HEK293T (cell line): ENCODE results near the gene SLK.

Experiments
- CTCF ChIA-PET: fragments of 350-600 bp; formaldehyde crosslinking; extraction: SDS; loops from one replicate; lab custom pipeline; 2021; ENCODE audit warnings: antibody characterized with exemption, inconsistent platforms; lab: Yijun Ruan, JAX
- POLR2A ChIA-PET: fragments of 350-600 bp; formaldehyde crosslinking; extraction: SDS; loops from one replicate; lab custom pipeline; 2020; ENCODE audit warnings: antibody characterized with exemption, inconsistent platforms; lab: Yijun Ruan, JAX
- DNase-seq: peaks from one replicate; pipeline ENCODE4 v3.0.0; 2012; ENCODE audit warnings: mixed read lengths; ENCODE audit errors: extremely low spot score
- ARNT ChIP-seq: fragments of 450-650 bp; IDR thresholded peaks from 2 replicates; pipeline ENCODE4 v1.6.1; 2017; ENCODE audit warnings: mild to moderate bottlenecking
- BHLHE40 ChIP-seq: fragments of 450-650 bp; IDR thresholded peaks from 2 replicates; pipeline ENCODE4 v1.6.1; 2016; ENCODE audit warnings: mild to moderate bottlenecking, moderate library complexity, borderline replicate concordance
- CTBP1 ChIP-seq: fragments of 450-650 bp; IDR thresholded peaks from 2 replicates; pipeline ENCODE4 v1.6.1; 2016; ENCODE audit warnings: borderline replicate concordance
- ELF4 ChIP-seq: fragments of 450-650 bp; IDR thresholded peaks from 2 replicates; pipeline ENCODE4 v1.6.1; 2017; ENCODE audit warnings: antibody characterized with exemption
- FOXA1 ChIP-seq: fragments of 450-650 bp; IDR thresholded peaks from 2 replicates; pipeline ENCODE4 v1.6.1; 2016; ENCODE audit warnings: mild to moderate bottlenecking
- FOXK2 ChIP-seq: fragments of 450-650 bp; IDR thresholded peaks from 2 replicates; pipeline ENCODE4 v1.6.1; 2016; ENCODE audit warnings: mild to moderate bottlenecking
- FOXM1 ChIP-seq: fragments of 450-650 bp; IDR thresholded peaks from 2 replicates; pipeline ENCODE4 v1.6.1; 2017; ENCODE audit warnings: mild to moderate bottlenecking, borderline replicate concordance
- HDGF ChIP-seq: fragments of 450-650 bp; IDR thresholded peaks from 2 replicates; pipeline ENCODE4 v1.6.1; 2017; ENCODE audit warnings: antibody characterized with exemption, borderline replicate concordance
- L3MBTL2 ChIP-seq: fragments of 450-650 bp; conservative IDR thresholded peaks from 2 replicates; pipeline ENCODE4 v1.6.1; 2016; ENCODE audit warnings: mild to moderate bottlenecking
- LEF1 ChIP-seq: fragments of 450-650 bp; IDR thresholded peaks from 2 replicates; pipeline ENCODE4 v1.6.1; 2017; ENCODE audit warnings: mild to moderate bottlenecking, borderline replicate concordance
- NFRKB ChIP-seq: fragments of 450-650 bp; IDR thresholded peaks from 2 replicates; pipeline ENCODE4 v1.6.1; 2016; ENCODE audit warnings: mild to moderate bottlenecking, moderate library complexity
- PKNOX1 ChIP-seq: fragments of 450-650 bp; IDR thresholded peaks from 2 replicates; pipeline ENCODE4 v1.6.1; 2016
- SP1 ChIP-seq: fragments of 450-650 bp; IDR thresholded peaks from 2 replicates; pipeline ENCODE4 v1.6.1; 2017
- SUZ12 ChIP-seq: fragments of 450-650 bp; IDR thresholded peaks from 2 replicates; pipeline ENCODE4 v1.6.1; 2016; ENCODE audit warnings: mild to moderate bottlenecking
- TARDBP ChIP-seq: fragments of 450-650 bp; IDR thresholded peaks from 2 replicates; pipeline ENCODE4 v1.6.1; 2016
- ZNF384 ChIP-seq: fragments of 450-650 bp; IDR thresholded peaks from 2 replicates; pipeline ENCODE4 v1.6.1; 2016

Gene SLK

GRCh38 chr10:104040382-104040781, 73.4 kb downstream of the SLK start:
- TF ChIP-seq NFRKB = no peak
- TF ChIP-seq HDGF = no peak
- no peak for TF ChIP-seq BHLHE40
- TF ChIP-seq LEF1 = no peak
- no peak for TF ChIP-seq SP1
- TF ChIP-seq ELF4 = no peak
- TF ChIP-seq FOXA1 = no peak
- TF ChIP-seq FOXM1 = no peak
- TF ChIP-seq PKNOX1 = no peak
- no peak for TF ChIP-seq SUZ12
- TF ChIP-seq CTBP1 = no peak
- TF ChIP-seq ZNF384 = no peak
- no peak for TF ChIP-seq L3MBTL2
- TF ChIP-seq ARNT = no peak
- no peak for TF ChIP-seq TARDBP
- no peak for TF ChIP-seq FOXK2
- DNase-seq = no peak
- POLR2A ChIA-PET = no interaction called here
- CTCF ChIA-PET = no interaction called here

- CTCF ChIA-PET = no interaction called here
- POLR2A ChIA-PET = no interaction called here
- TF ChIP-seq SP1 (no peak), ELF4 (no peak), ZNF384 (no peak), L3MBTL2 (no peak)
- DNase-seq = no peak
Observed at GRCh38 chr10:104040862-104041789, 74.2 kb downstream of the SLK start.

- DNase-seq = no peak
- ChIA-PET POLR2A (no interaction called here), CTCF (no interaction called here)
- TF ChIP-seq ELF4 = no peak
Observed at GRCh38 chr10:104041891-104042535, 75.1 kb downstream of the SLK start.

GRCh38 chr10:104043185-104043830, 76.4 kb downstream of the SLK start:
- DNase-seq = no peak
- TF ChIP-seq FOXM1 (no peak), ARNT (no peak), SP1 (no peak), PKNOX1 (no peak), HDGF (no peak), BHLHE40 (no peak)
- ChIA-PET CTCF (no interaction called here), POLR2A (no interaction called here)

GRCh38 chr10:104043854-104044253, 76.9 kb downstream of the SLK start:
- CTCF ChIA-PET = no interaction called here
- TF ChIP-seq FOXK2 = no peak
- no peak for TF ChIP-seq SUZ12
- TF ChIP-seq HDGF = no peak
- no peak for TF ChIP-seq SP1
- TF ChIP-seq NFRKB = no peak
- no peak for TF ChIP-seq ELF4
- TF ChIP-seq FOXA1 = no peak
- no peak for TF ChIP-seq ARNT
- TF ChIP-seq PKNOX1 = no peak
- no peak for TF ChIP-seq CTBP1
- POLR2A ChIA-PET = no interaction called here
- DNase-seq = no peak

DNA sequence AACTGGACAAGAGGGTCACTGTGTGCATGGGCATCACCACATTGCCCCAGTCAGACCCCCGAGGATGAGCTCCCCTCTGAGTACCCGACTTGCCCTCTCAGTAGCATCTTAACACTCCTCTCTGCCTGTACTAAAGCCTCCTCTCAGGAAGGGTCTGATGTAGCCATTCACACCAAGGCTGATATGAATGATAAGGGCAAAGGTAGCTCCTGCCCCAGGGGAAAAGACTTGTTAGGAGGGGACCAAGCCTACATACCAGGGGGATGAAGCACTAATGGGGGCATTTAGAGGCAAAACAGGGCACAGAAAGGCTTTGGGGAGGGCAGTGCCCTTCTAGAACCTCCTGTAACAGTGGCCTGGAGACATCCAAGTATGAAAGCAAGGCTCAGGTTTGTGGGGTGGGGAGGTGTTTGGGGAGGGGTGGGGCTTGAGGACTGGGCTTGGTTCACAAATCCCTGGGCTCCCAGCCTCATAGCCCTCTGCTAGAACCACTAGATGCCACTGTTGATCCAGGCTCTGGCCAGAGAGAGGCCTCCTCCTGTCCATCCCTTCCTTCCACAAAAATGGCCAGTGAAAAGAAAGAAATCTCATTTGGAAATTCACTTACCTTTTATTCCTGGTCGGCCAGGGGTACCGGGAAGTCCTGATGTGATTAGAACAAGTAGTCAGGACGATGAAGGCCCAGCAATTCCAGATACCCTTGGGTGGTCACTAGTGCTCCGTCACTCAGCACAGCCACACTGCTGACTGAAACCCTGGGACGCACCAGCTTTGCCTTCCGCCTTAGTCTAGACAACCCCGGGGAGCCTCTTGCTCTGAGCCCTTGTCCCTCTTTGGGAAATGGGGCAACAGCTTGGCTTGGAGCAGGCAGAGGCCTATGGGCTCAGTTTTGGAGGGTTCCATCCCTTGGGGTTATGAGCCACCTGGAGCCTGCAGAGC, 78.5 kb downstream of the SLK start:
- peak; percentile 72 for DNase-seq
- CTCF ChIA-PET = no interaction called here
- TF ChIP-seq HDGF = no peak
- TF ChIP-seq SP1 = no peak
- TF ChIP-seq FOXK2 = no peak
- no peak for TF ChIP-seq TARDBP
- no peak for TF ChIP-seq BHLHE40
- no peak for TF ChIP-seq SUZ12
- TF ChIP-seq PKNOX1 = no peak
- no peak for TF ChIP-seq LEF1
- TF ChIP-seq FOXA1 = no peak
- TF ChIP-seq ZNF384 = no peak
- TF ChIP-seq CTBP1 = no peak
- no peak for TF ChIP-seq ARNT
- no peak for TF ChIP-seq NFRKB
- no peak for TF ChIP-seq FOXM1
- no peak for TF ChIP-seq L3MBTL2
- TF ChIP-seq ELF4 = no peak
- POLR2A ChIA-PET = interaction anchor here (1.0 kb wide), 1 partner anchor 76 kb away, joined by 3 read pairs; no protein-coding TSS in a partner anchor
